Endothelial cell of umbilical vein (primary cell): ENCODE results near the gene KIR3DL1. TPM values are rescaled to one million over a fixed set of nuclear protein-coding genes. Genes with fewer than 3 reads are reported as not detected.
"Not testable (repeated sequence)": the region's sequence is repeated elsewhere in the genome, so short reads cannot be mapped to it uniquely, and the experiment has no call there.

Experiments
- BruUV-seq: library from RNA; stranded (reverse); fragments of 400-500 nt; replicated peaks from 2 replicates; lab custom pipeline; 2021; lab: Mats Ljungman, UMichigan
- CTCF ChIA-PET: fragments of 300-600, 350-600 bp; sonication (Branson Sonifier 250); formaldehyde crosslinking; loops from one replicate; lab custom pipeline; 2021; ENCODE audit warnings: antibody characterized with exemption, inconsistent platforms; lab: Charles Lee
- POLR2A ChIA-PET: fragments of 300-600, 350-600 bp; sonication (Branson Sonifier 250); formaldehyde crosslinking; loops from one replicate; lab custom pipeline; 2021; ENCODE audit warnings: antibody characterized with exemption, inconsistent platforms; lab: Charles Lee
- DNase-seq: peaks from one replicate; pipeline ENCODE4 v3.0.0-alpha.2; 2011; ENCODE audit warnings: low read depth, low spot score
- FAIRE-seq: peaks from 2 replicates; lab custom pipeline; 2011; peaks lifted over from hg19 to GRCh38; lab: Jason Lieb, UNC
- H2AFZ ChIP-seq: 2 replicates; pipeline ENCODE4 v1.6.0; 2012; ENCODE audit warnings: low read depth, low read length, control low read depth, inconsistent platforms
- H3K27ac ChIP-seq: 2 replicates; pipeline ENCODE4 v1.5.1; 2011; ENCODE audit warnings: low read depth, mild to moderate bottlenecking, control low read depth, low read length, moderate library complexity; ENCODE audit not compliant: insufficient read depth
- H3K27me3 ChIP-seq, 2 experiments: 2 replicates each; pipeline versions ENCODE4 v1.6.0 to v1.6.1; 2011; ENCODE audit warnings: low read length in 2 of 2, mixed read lengths in 1 of 2; ENCODE audit not compliant: control insufficient read depth in 2 of 2, insufficient read depth in 2 of 2
- H3K36me3 ChIP-seq, 2 experiments: 2 replicates in 1 of 2; 3 replicates in 1 of 2; pipeline ENCODE4 v1.5.1; 2011; ENCODE audit warnings: low read length in 2 of 2, mild to moderate bottlenecking in 1 of 2, moderate library complexity in 1 of 2; ENCODE audit not compliant: control insufficient read depth in 2 of 2, insufficient read depth in 2 of 2; ENCODE audit errors: extremely low read depth in 1 of 2
- H3K4me1 ChIP-seq: 3 replicates; pipeline ENCODE4 v1.5.1; 2011; ENCODE audit warnings: mild to moderate bottlenecking, low read length; ENCODE audit not compliant: control insufficient read depth, insufficient read depth; ENCODE audit errors: extremely low read depth
- H3K4me2 ChIP-seq: 2 replicates; pipeline ENCODE4 v1.6.1; 2011; ENCODE audit warnings: low read length, control low read depth, mixed read lengths; ENCODE audit not compliant: insufficient read depth
- H3K4me3 ChIP-seq, 3 experiments: fragments of 200-600 bp in 1 of 3; sonication (generic), shearing (Covaris generic) in 1 of 3; replicated peaks in 1 of 3; 2 replicates each; pipeline ENCODE4 v1.5.1; 2011 to 2016; ENCODE audit warnings: control low read depth in 3 of 3, low read length in 3 of 3, mild to moderate bottlenecking in 2 of 3, inconsistent platforms in 1 of 3, low read depth in 1 of 3, moderate library complexity in 1 of 3; ENCODE audit not compliant: insufficient read depth in 1 of 3
- H3K79me2 ChIP-seq: 2 replicates; pipeline ENCODE4 v1.6.0; 2012; ENCODE audit warnings: low read length, inconsistent platforms; ENCODE audit not compliant: control insufficient read depth, insufficient read depth
- H3K9ac ChIP-seq: replicated peaks from 2 replicates; pipeline ENCODE3; 2011; ENCODE audit warnings: low read length, control low read depth; ENCODE audit not compliant: insufficient read depth; ENCODE audit errors: extremely low read depth
- H3K9me1 ChIP-seq: replicated peaks from 3 replicates; pipeline ENCODE4 v1.6.0; 2011; ENCODE audit warnings: mild to moderate bottlenecking, low read length; ENCODE audit not compliant: control insufficient read depth, insufficient read depth; ENCODE audit errors: extremely low read depth
- H3K9me3 ChIP-seq: replicated peaks from 2 replicates; pipeline ENCODE4 v1.5.1; 2012; ENCODE audit warnings: low read length, inconsistent platforms; ENCODE audit not compliant: control insufficient read depth, insufficient read depth
- H4K20me1 ChIP-seq: replicated peaks from 2 replicates; pipeline ENCODE3; 2011; ENCODE audit warnings: mild to moderate bottlenecking, low read length; ENCODE audit not compliant: control insufficient read depth, insufficient read depth; ENCODE audit errors: extremely low read depth
- CTCF ChIP-seq, 2 donors: IDR thresholded peaks; 1 replicate in 1 of 2; 2 replicates in 1 of 2; pipeline ENCODE4 v1.5.1; 2011; ENCODE audit warnings: low read length in 2 of 2, mild to moderate bottlenecking in 2 of 2, moderate library complexity in 2 of 2, control low read depth in 1 of 2, inconsistent platforms in 1 of 2, low read depth in 1 of 2; ENCODE audit not compliant: insufficient read depth in 1 of 2; ENCODE audit errors: extremely low read depth in 1 of 2
- EZH2 ChIP-seq: IDR thresholded peaks from 2 replicates; pipeline ENCODE4 v1.6.1; 2012; ENCODE audit warnings: borderline replicate concordance, low read depth, mild to moderate bottlenecking, moderate library complexity, low read length, inconsistent platforms; ENCODE audit not compliant: severe bottlenecking
- FOS ChIP-seq: IDR thresholded peaks from 2 replicates; pipeline ENCODE4 v1.6.1; 2011; ENCODE audit warnings: mild to moderate bottlenecking, low read length, moderate library complexity, borderline replicate concordance; ENCODE audit not compliant: insufficient read depth
- GATA2 ChIP-seq: IDR thresholded peaks from 2 replicates; pipeline ENCODE4 v1.7.0; 2011; ENCODE audit warnings: low read depth, mild to moderate bottlenecking, moderate library complexity, mixed read lengths, low read length; ENCODE audit not compliant: insufficient read length, insufficient read depth
- JUN ChIP-seq: IDR thresholded peaks from 2 replicates; pipeline ENCODE4 v1.6.1; 2011; ENCODE audit warnings: borderline replicate concordance, low read depth; ENCODE audit not compliant: insufficient read length, insufficient read depth
- MAX ChIP-seq: IDR thresholded peaks from 2 replicates; pipeline ENCODE4 v1.6.1; 2011; ENCODE audit not compliant: insufficient read depth, insufficient read length
- MYC ChIP-seq: IDR thresholded peaks from one replicate; pipeline ENCODE4 v1.6.1; 2011; ENCODE audit warnings: mild to moderate bottlenecking, low read depth, low read length
- POLR2A ChIP-seq: IDR thresholded peaks from 2 replicates; pipeline ENCODE4 v1.6.1; 2012; ENCODE audit warnings: low read depth, mild to moderate bottlenecking, control low read depth, low read length
- POLR2AphosphoS5 ChIP-seq: IDR thresholded peaks from 2 replicates; pipeline ENCODE4 v1.6.1; 2012; ENCODE audit warnings: low read depth, mild to moderate bottlenecking, control low read depth, low read length, moderate library complexity; ENCODE audit not compliant: insufficient read depth
- dilution Hi-C: fragments of 300-500 bp; cut with MboI; formaldehyde crosslinking; loops from one replicate; pipeline ENCODE4 v1.15.0; 2019; ENCODE audit warnings: low sequenced_read_pairs; ENCODE audit not compliant: extremely low pct_ligation_motif_present
- intact Hi-C: fragments of 100-400 bp; cut with micrococcal nuclease; formaldehyde crosslinking; loops from one replicate; pipeline ENCODE4 v1.10.0; 2022
- polyA plus RNA-seq, 4 experiments: library from polyadenylated mRNA; depleted of rRNA in 3 of 4; stranded (reverse) in 3 of 4; unstranded in 1 of 4; fragments of >200 nt; gene quantifications; 2 replicates each; pipeline versions ENCODE4 v1.2.1 to v1.2.3, GENCODE V29; 2011 to 2012; ENCODE audit warnings: missing spikeins in 1 of 4
- total RNA-seq: library from RNA; stranded (reverse); gene quantifications from 2 replicates; pipeline ENCODE4 v1.2.3, GENCODE V29; 2021

Gene KIR3DL1
- total and polyA plus RNA-seq, 2 donors (not counting 3 experiments of a cell fraction or from before 2014, with no cell fraction given): not detected

GRCh38 chr19:54788154-54788553, 28.1 kb upstream of the KIR3DL1 start:
- H3K27me3 ChIP-seq, H2AFZ ChIP-seq, H4K20me1 ChIP-seq, BruUV-seq, H3K4me1 ChIP-seq, H3K4me2 ChIP-seq, POLR2A ChIA-PET, H3K9me3 ChIP-seq, dilution Hi-C loops, FAIRE-seq, DNase-seq, intact Hi-C loops, CTCF ChIA-PET, H3K27ac ChIP-seq, H3K9ac ChIP-seq, H3K79me2 ChIP-seq, H3K4me3 ChIP-seq, H3K36me3 ChIP-seq, H3K9me1 ChIP-seq: not testable (repeated sequence)

- no peaks in the 10 kb centered on the region for H3K79me2 ChIP-seq
- H3K36me3 ChIP-seq: no peaks in the 10 kb centered on the region
- H3K4me1 ChIP-seq: no peaks in the 10 kb centered on the region
- no peaks in the 10 kb centered on the region for H3K9me1 ChIP-seq
- H2AFZ ChIP-seq: no peak overlapping the region
- POLR2A ChIA-PET: no interaction called here
- DNase-seq (no peak), FAIRE-seq (no peak)
- no peaks in the 10 kb centered on the region for H4K20me1 ChIP-seq
- no peak overlapping the region for H3K4me2 ChIP-seq
- H3K27ac ChIP-seq: no peak overlapping the region
- H3K27me3 ChIP-seq: no peaks in the 10 kb centered on the region
- no peaks in the 10 kb centered on the region for H3K9me3 ChIP-seq
- no peak for TF ChIP-seq GATA2
- no peak for TF ChIP-seq MAX
- TF ChIP-seq FOS: no peak
- TF ChIP-seq EZH2: no peak
- no peak for TF ChIP-seq POLR2AphosphoS5
- no peak for TF ChIP-seq MYC
- TF ChIP-seq JUN: no peak
- no peak for TF ChIP-seq POLR2A
- TF ChIP-seq CTCF (IDR thresholded peaks at IDR 0.05; ENCODE audit: extremely low read depth in 1 of 2, insufficient read depth in 1 of 2, low read depth in 1 of 2, low read length in 2 of 2): no peak
- BruUV-seq: no TSS peak
- no peak overlapping the region for H3K4me3 ChIP-seq
- intact Hi-C loops (no loop called here), dilution Hi-C loops (no loop called here)
- no peak overlapping the region for H3K9ac ChIP-seq
- CTCF ChIA-PET: no interaction called here
Measured at GRCh38 chr19:54790711-54791110, 25.6 kb upstream of the KIR3DL1 start.
